Mammary epithelial cell (primary cell): ENCODE results near the gene GGT6.

ENCODE experiments used
- CTCF ChIP-seq, 2 donors: IDR thresholded peaks in 1 of 2; conservative IDR thresholded peaks in 1 of 2; 2 replicates each; pipeline ENCODE4 v1.5.1; 2011 to 2012; ENCODE audit warnings: inconsistent platforms in 2 of 2, low read length in 2 of 2, mild to moderate bottlenecking in 2 of 2, control low read depth in 1 of 2, low read depth in 1 of 2; ENCODE audit not compliant: insufficient read depth in 1 of 2; ENCODE audit errors: extremely low read depth in 1 of 2
- EZH2 ChIP-seq: IDR thresholded peaks from 2 replicates; pipeline ENCODE4 v1.6.1; 2012; ENCODE audit warnings: low read length, inconsistent platforms, borderline replicate concordance

- TF ChIP-seq CTCF (conservative IDR thresholded peaks at IDR 0.05 in 1 of 2, IDR thresholded peaks at IDR 0.05 in 1 of 2; ENCODE audit: extremely low read depth in 1 of 2, insufficient read depth in 1 of 2, low read depth in 1 of 2, low read length in 2 of 2) (no peak), EZH2 (no peak)
Observed at GRCh38 chr17:4509401-4509800, 51.0 kb downstream of the GGT6 start.
